Measurements from ENCODE around the gene HPS3.
A peak's percentile ranks its signal among the peaks of the same experiment; 100 is the strongest.
"Not testable (repeated sequence)": the region's sequence is repeated elsewhere in the genome, so short reads cannot be mapped to it uniquely, and the experiment has no call there.

Gene HPS3, protein sequence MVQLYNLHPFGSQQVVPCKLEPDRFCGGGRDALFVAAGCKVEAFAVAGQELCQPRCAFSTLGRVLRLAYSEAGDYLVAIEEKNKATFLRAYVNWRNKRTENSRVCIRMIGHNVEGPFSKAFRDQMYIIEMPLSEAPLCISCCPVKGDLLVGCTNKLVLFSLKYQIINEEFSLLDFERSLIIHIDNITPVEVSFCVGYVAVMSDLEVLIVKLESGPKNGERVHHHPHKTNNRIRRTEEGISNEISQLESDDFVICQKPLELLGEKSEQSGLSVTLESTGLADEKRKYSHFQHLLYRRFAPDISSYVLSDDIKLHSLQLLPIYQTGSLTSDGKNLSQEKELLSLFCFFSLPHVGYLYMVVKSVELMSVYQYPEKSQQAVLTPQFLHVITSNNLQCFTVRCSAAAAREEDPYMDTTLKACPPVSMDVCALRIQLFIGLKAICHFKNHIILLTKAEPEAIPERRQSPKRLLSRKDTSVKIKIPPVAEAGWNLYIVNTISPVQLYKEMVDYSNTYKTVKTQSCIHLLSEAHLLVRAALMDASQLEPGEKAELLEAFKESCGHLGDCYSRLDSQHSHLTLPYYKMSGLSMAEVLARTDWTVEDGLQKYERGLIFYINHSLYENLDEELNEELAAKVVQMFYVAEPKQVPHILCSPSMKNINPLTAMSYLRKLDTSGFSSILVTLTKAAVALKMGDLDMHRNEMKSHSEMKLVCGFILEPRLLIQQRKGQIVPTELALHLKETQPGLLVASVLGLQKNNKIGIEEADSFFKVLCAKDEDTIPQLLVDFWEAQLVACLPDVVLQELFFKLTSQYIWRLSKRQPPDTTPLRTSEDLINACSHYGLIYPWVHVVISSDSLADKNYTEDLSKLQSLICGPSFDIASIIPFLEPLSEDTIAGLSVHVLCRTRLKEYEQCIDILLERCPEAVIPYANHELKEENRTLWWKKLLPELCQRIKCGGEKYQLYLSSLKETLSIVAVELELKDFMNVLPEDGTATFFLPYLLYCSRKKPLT

DNA sequence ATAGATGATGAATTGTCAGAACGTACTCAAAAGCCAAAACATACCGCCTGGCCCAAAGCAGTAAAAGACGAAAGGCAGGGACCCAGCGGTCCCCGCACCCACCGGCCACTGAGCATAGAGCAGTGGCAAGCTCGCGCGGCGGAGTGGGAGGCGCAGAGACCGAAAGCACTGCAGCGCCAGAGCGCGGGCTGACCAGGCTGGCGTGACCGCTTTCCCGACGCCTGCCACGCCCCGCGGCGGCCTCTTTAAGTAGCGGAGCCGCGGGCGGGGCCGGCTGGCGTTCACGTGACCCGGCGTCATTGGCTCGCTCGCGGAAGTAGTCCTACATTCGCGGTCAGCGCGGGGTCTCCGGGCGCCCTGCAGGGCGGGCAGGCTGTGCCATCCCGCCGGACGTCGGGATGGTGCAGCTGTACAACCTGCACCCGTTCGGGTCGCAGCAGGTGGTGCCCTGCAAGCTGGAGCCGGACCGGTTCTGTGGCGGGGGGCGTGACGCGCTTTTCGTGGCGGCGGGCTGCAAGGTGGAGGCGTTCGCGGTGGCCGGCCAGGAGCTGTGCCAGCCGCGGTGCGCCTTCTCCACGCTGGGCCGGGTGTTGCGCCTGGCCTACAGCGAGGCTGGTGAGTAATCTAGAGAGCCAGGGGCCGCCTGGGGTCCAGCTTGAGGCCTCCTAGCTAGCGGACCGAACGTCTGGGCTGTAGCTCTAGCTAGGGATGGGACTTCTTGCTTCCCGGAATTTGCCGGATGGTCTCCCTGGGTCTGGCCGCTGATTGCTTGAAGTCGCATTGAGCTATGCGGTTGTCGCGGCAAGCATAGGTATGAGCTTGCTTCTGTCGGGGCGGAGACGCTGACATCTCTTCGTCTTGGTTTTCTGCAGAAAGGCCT is at the start of gene HPS3:
HPS3 (plus strand) TSS at position 313 of the 880 bp plus-strand sequence; CDS start at position 399, 86 bp downstream.
- DNase-seq, result peak; percentile 84

DNA sequence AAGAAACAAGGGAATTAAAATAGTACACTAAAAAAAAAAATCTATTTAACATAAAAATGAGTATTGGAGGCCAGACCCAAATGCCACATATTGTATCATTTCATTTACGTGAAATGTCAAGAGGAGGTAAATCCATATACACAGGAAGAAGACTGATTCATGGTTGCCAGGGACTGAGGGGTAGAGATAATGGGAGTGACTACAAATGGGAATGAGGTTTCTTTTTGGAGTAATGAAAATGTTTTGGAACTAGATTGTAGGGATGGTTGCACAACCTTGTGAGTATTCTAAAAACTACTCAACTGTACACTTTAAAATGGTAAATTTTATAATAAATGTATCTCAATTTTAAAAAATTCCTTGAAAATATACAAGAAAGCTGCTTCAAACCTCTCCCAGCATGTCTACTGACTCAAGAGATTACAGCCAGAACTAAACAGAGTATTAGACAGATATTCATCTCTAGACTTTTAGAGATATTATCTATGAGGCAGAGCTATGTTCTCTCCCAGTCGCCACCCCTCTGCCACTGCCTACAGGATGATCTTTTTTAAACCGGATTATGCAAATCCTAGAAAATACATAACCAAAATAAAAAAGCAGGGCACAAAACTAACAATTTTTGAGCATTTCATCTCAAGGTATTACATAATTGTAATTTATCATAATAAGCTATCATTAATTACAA is 49.3 kb upstream of the HPS3 start:
- no peak for DNase-seq

DNA sequence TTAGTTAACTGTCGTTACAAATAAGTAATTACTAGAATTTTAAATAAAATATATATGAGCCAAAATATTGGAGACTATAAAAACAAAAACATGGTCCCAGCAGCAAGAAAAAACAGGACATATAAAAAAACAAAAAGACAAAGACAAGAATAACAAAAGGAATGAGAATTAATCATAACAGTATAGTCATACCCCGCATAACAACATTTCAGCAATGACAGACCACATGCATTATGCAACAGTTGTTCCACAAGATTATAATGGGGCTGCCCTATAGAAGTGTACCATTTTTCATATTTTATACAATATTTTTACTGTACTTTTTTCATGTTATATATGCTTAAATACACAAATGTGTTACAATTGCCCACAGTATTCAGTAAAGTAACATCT is 48.7 kb upstream of the HPS3 start:
- no peak for DNase-seq

DNA sequence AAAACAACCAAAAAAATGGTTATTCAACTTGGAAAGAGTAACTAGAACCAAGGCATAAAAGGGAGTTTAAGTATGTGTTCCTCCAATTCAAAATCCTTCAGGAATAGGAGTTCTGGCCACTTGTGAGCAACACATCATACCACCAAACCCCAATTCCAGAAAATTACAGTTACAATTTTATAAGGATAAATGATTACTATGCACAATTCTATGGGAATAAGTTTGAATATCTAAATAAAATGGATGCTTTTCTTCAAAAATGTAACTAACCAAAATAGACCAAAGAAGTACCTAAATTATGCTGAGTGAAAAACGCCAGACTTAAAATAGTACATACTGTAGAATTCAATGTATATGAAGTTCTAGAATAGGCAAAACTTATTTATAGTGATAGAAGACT is 47.7 kb upstream of the HPS3 start:
- no peak for DNase-seq

DNA sequence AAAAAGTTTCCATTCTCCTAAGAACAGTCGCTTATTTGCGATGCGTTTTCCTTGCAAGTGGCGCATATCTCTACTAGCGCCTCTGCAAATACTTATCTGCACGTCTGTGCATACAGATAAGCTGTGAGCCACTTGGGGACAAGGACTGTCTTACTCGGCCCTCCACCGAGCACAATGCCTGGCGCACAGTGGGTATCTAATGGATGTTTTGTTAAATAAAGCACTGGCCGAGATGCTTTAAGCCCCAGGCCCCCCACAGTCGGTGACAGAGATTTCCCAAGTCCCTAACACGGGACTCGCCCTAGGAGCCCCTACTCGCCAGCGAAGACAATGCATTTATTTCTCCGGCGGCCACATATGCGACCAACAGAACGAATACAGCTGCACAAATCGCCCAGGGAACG is 43.6 kb upstream of the HPS3 start:
- DNase-seq, result no peak

DNA sequence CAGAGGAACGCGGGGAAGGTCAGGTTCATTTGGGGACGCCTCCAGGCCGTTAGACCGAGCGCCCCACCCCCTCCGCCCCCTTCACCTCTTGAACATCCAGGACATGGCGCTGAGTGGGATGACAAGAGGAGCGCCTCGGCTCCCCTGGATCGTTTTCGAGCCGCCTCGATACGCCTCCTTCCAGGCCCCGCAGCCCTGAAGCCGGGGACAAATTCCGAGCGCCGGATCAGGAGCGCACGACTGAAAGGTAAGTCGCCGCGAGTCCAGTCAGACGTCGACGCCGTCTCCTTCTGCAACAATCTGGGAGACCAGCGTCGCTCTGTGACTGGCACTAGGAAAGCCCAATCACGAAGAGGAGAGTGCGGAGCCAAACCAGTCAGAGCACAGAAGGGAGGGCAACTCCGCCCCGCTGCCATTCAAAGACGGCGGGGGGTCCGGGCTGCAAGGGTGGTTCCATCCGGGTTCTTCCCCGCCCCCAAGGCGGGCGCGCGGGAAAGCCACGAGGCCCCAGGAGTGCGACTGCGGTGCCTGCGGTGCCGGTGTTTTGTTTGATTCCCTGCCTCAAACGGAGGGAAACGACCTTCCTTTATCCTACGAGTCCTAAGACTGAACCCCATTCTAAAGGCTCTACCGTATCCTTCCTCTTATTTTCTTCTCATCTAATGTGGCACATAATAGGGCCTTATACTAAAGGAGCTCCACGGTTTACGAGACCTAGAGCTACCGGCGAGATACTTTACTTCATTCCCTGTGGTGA is 43.0 kb upstream of the HPS3 start, which contains the start of gene HLTF:
HLTF (minus strand) TSS at position 302 of the 757 bp plus-strand sequence; CDS start at position 105, 197 bp downstream.
- peak; percentile 93 for DNase-seq

DNA sequence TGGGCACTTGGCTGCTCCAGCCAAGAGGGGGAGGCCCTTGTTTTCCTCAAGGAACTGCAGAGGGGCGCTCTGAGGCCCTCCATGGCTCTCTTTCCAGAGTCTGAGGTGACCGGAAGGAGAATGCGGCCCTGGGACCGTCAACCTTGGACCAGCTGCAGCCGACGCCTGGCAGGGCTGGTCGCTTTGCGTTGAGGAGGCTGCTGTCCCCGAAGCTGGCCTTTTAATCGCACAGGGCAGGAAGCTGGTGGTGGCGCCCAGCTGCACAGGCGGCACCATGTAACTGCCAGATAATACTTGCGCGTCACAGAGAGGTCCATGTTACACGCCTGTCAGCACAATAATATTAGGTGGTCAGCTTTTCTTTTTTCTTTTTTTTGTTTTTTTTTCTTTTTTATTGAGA is 42.2 kb upstream of the HPS3 start:
- DNase-seq, result no peak

DNA sequence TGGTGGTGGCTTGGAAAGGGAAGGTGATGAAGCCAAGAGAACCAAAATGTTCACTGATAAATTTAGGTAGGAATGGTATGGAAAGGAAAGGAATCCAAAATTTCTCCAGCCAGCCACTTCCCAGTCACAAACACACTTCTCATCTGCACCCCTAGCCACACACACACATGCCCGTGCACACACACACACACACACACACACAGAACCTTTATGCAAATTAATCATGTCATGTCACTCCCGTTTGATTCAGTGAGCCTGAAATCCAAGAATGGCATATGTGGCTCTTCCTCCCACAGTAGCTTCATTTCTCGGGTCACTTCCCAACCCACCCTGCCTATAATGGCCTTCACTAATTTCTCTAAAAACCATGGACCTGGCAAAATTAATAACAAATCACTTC is 40.0 kb upstream of the HPS3 start:
- DNase-seq, result no peak

DNA sequence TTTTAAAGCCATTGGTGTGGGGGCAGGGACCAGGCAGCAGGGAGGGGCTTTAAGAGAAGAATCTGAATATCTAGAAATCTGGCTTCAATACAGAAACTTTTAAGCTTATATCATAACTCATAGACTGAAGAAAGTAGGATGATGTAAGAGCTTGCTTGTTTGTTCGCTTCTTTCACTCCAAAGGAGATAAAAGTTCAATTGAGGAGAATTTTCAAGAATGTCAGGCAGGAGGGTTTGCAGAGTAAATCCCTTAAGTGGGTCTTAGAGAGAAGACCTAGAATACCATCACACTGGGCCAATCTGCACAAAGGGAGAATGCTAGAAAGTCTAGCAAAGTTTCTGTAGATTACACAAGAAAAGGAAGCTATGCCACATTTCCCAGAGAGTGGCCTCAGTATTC is 39.0 kb upstream of the HPS3 start:
- DNase-seq, result no peak

DNA sequence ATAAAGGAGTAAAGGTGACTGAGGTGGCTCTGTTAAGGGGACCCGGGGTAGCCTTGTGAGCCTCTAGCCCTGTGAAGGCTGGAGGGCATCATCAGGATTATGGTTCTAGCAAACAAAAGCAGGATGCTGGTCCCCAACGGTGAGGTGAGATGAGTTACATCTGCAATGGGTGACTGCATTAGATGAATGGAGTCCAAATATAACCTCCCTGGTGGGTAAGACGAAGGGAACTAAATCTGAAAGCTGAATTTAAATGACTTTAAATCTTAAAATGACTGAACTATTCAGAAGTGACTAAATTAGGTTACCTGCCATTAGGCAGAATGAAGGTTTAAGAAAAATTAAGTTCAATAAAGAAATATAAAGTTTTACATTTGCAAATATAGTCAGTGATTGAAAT is 38.5 kb upstream of the HPS3 start:
- no peak for DNase-seq

DNA sequence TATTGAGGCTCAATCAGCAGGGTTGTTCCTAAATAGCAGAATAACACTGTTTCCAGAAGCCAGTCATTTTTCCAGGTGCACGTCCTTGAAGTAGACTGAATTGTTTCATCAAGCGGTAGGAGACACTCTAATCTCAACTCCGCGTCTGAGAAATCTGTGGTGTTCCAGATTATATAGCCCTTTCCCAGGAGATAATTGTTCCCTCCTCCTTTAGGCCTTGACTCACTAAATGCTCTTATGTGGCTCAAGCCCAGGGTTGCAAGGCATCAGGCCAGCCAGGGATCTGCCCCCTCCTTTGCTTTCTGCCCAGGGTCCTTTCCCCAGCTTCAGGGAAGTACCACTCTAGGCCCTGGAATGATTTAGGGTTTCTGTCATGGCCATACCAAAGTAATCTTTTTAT is 37.5 kb upstream of the HPS3 start:
- DNase-seq, result no peak

DNA sequence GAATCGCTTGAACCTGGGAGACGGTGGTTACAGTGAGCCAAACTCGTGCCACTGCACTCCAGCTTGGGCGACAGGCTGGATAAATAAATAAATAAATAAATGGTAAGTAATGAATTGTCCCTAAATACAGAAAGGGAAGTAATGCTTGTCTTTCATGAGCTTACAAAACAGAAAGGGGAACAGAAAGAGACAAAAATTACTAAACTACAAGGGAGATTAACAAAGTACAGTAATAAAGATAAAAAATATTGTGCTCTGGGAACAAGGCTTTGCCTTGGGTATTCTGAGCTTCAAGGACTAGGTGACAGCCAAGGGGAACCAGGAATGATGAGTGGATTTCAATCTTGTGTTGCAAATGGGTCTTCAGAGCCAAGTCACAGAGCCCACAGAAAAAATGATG is 34.0 kb upstream of the HPS3 start:
- DNase-seq, result no peak

DNA sequence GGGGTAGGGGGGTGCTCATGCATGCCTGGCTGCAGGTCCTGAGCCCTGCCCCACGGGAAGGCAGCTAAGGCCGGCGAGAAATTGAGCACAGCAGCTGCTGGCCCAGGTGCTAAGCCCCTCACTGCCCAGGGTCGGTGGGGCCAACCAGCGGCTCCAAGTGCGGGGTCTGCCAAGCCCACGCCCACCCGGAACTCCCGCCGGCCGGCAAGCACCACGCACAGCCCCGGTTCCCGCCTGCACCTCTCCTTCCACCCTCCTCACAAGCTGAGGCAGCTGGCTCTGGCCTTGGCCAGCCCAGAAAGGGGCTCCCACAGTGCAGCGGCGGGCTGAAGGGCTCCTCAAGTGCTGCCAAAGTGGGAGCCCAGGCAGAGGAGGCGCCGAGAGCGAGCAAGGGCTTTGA is 31.5 kb upstream of the HPS3 start:
- DNase-seq, result not testable (repeated sequence)

DNA sequence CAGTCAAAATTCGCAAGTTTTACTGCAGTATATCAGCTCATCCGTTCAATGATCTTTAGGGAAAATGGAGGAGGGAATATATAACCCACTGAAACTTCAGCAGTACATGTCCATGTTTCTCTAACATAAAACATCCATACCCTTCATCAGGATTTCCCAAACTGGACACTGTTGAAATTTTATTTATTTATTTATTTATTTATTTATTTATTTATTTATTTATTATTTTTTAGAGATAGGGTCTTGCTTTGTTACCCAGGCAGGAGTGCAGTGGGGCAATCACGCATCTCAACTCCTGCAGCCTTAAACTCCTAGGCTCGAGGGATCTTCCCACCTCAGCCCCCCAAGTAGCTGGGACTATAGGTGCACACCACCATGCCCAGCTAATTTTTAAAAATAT is 28.3 kb upstream of the HPS3 start:
- DNase-seq, result no peak

DNA sequence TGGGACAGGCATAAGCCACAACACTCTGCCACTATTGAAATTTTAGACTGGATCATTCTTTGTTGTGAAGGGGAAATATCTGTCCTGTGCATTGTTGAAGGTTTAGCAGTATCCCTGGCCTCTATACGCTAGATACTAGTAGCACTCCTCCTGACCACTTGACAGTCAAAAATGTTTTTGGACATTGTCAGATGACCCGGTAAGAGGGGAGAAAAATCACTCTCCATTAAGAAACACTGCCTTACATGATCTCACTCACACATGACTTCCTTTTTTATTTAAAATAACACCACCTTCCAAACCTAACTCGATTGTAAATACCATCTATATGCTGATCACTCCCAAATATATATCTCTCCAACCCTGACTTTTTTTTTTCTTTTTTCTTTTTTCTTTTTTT is 27.8 kb upstream of the HPS3 start:
- DNase-seq, result no peak

DNA sequence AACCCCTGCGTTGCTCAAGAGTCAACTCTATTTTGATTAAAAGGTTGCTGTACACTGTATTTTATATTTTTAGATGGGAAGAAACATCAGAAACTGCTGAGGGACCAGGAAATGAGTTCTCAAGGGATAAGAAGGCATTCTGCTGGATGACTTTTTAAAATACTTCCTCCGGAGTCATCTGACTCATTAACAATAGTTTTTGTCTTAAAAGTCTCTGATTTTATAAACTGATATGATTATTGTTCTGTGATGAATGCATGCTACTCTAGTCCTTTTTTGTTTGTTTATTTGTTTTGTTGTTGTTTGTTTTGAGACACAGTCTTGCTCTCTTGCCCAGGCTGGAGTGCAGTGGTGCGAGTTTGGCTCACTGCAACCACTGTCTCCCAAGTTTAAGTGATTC is 25.0 kb upstream of the HPS3 start:
- no peak for DNase-seq

DNA sequence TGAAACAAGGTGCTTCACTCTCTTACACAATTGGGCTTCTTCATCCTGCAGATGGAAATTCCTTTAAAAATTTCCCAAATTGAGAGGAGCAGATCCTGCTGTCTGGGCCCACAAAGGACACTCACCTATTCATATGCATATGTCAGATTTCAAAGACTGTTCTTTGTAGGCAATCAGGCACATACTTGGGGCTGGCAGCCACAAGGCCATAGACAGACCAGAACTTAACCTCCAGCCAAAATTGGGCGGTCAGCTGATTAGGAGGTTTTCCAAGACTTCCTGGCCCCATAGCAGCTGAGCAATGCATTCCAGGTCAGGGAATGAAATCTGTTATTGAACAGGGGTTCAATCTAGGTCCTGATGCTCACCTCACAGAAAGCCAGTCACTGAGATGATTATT is 15.0 kb upstream of the HPS3 start:
- no peak for DNase-seq

DNA sequence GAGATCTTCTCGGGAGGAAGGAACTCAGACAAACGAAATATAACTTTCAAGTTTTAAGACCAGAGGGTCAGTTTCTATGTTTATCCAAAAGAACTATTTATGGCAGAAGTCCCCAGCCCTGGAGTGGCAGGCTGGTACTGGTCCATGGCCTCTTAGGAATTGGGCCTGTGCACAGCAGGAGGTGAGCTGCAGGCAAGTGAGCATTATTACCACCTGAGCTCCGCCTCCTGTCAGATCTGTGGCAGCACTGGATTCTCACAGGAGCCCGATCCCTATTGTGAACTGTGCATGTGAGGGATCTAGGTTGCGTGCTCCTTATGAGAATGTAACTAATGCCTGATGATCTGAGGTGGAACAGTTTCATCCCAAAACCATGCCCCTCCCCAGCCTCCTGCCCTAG is 14.3 kb upstream of the HPS3 start:
- no peak for DNase-seq

DNA sequence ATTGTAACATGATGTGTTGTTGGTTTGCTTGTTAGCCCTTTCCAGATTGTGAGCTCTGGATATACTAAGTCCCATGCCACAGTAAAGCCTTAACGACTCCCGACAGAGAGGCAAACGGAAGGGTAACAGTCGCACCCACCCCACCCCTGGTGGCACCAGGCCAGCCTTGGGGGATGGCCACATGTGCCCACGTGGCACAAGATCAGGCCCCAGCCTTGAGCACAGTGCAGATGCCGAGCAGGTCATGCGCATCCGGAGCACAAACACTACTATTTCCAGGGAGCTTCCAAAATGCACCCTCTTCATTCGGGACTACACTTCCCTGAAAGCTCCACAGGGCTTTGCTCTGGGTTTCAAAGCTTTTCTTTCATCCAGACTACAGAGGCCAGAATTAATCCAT is 10.7 kb upstream of the HPS3 start:
- DNase-seq, result no peak

DNA sequence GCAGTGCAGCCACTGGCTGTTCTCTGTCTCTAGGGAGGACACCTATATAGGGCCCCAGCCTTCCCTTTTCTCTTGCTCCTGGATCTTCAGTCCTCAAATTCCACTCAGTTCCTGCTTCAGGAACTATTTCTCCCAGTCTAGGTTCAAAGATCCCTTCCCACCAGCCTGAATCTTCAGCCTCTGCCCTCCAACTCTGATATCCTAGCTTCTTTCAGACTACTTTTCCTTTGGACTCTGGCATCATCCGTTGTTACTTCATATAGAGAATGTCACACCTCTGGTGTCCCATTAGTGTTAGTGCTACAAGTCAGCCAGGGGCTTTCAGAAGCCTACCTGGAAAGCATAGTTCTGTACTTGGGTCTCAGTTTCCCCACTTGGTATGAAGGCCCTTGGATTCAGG is 10.0 kb upstream of the HPS3 start:
- no peak for DNase-seq
